ENCODE results near the gene MAFF. TPM values are rescaled to one million over a fixed set of nuclear protein-coding genes. Genes with fewer than 3 reads are reported as not detected.
A peak's percentile ranks its signal among the peaks of the same experiment; 100 is the strongest.

MAFF gene
- polyA plus RNA-seq, 1 of the 3 experiments (the other 2 are of a cell fraction), result 7.9 TPM

DNA sequence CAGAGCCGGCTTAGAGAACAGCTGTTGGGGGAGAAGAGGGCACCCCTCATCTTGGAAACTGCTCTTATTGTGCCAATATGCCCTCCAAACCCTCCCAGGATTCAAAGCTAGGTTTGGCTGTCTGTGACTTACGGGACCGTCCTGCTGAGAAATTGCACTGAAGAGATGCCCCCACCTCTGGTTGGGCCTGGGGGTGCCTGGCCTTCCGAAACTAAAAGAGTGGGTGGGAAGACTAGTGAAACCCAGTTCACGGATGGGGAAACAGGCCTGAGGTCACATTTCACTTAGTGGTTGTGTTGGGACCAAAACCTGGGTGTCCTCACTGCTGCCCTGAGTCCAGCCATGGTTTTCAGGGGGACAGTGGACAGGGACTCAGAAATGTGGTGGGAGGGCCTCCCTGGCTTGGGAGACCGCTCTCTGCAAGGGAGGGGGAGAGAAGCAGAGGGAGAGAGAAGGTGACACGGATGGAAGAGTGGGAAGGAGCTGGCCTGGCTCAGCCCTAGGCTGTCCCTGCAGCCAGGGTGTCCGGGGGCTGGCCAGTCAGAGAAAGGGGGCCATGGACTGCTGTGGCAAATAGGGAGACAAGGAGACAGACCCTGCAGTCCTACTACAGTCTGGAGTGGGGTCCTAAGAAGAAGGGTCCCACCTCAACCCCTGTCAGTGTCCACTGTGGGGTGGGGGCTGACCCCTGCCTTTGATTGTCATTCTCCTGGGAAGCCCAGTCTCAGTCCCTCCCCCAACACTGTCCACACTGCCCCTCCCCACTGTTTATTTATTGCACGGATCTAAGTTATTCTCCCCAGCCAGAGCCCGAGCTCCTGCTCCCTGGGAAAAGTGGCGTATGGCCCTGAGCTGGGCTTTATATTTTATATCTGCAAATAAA lies 13.6 kb downstream of the MAFF start:
- POLR2A ChIA-PET, result no interaction called here
- Histone ChIP-seq H3F3A (replicated peaks; ENCODE audit: insufficient read depth) (peaks cover 4% of the 10 kb centered on the region), H3K79me2 (ENCODE audit: insufficient read depth) (peaks cover 5% of the 10 kb centered on the region; the same call in 1 of the 2 replicates), H3K27ac (ENCODE audit: low read depth in 2 of 2, low read length in 1 of 2) (no peak overlapping the region), H3K4me3 (ENCODE audit: low read depth in 2 of 2, low read length in 1 of 2) (no peak overlapping the region), H3K27me3 (ENCODE audit: insufficient read depth) (no peaks in the 10 kb centered on the region), H3K9ac (no peak overlapping the region), H3K9me2 (no peaks in the 10 kb centered on the region), H2AFZ (ENCODE audit: low read depth) (no peak overlapping the region), H3K4me2 (no peak overlapping the region), H3K4me1 (ENCODE audit: control insufficient read depth in 1 of 2, insufficient read depth in 2 of 2, low read depth in 1 of 2, low read length in 1 of 2) (peaks cover 0 to 14% of the 10 kb centered on the region in 2 experiments; a peak in 2 of 4 replicates), H3K36me3 (replicated peaks in 1 of 2; ENCODE audit: control insufficient read depth in 1 of 2, insufficient read depth in 2 of 2, low read length in 1 of 2) (no peaks in the 10 kb centered on the region), H3K9me3 (no peaks in the 10 kb centered on the region), H4K20me1 (ENCODE audit: insufficient read depth) (no peaks in the 10 kb centered on the region)
- DNase-seq, result no peak
- TF ChIP-seq ELF1 (IDR thresholded peaks at IDR 0.05) (no peak), RAD21 (IDR thresholded peaks at IDR 0.05; ENCODE audit: low read length) (no peak), ZBTB33 (IDR thresholded peaks at IDR 0.05; ENCODE audit: borderline replicate concordance, low read depth) (no peak), EZH2phosphoT487 (IDR thresholded peaks at IDR 0.05; ENCODE audit: borderline replicate concordance, low read depth) (no peak), MAX (IDR thresholded peaks at IDR 0.05; ENCODE audit: low read depth) (no peak), TCF12 (IDR thresholded peaks at IDR 0.05) (no peak), SMC3 (IDR thresholded peaks at IDR 0.05; ENCODE audit: low read depth, low read length) (no peak), POLR2AphosphoS5 (IDR thresholded peaks at IDR 0.05; ENCODE audit: low read depth, low read length) (no peak)
- CTCF ChIA-PET, result no interaction called here
- WGBS (ENCODE audit: low lambda C conversion rate), result 94% methylated on average over 6 of the region's 11 CpGs

DNA sequence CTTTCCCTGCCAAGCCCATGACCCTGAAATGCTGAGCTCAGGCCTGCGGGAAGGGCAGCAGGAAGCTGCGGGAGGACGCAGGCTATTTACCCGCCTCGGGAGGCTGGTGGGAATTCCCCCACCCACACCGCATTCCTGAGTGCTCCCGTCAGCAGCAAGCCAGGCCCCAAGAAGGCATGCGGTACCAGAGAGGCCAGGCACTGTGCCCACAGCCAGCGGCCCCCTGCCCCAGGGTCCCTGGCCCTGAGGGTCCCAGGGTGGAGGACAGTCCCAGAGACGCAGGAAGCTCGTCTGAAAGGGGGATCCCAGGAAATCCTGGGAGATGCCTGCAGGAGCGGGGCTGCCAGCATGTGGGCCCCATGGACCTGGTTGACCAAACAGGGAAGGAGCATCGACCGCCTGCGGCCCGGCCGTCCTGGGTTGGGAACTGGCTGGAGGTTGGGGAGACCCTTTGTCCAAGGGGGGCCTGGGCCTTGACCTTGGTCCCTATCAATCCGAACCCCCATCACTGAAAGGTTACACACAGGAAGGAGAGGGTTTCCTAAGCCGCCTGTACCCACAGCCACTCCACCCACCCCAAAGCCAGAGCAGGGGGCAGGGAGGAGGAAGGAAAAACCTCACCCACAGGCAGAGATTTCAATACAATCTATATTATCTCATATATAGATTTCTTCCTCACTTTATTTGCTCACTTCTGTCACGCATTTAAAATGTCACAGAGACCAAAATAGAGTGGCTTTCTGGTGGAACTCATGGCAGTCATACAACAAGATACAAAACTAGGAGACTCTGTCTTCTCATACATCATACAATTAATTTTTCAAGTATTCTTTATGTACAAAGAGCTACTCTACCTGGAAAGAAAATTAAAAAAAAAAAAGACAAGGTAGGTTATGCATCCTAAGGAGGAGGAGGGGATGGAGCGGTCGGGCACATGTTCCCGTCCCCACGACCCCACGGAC lies 17.1 kb downstream of the MAFF start:
- ChIA-PET POLR2A (interaction anchor here (0.6 to 1.0 kb wide), 2 partner anchors 51 to 280 kb away, joined by 3 read pairs; no protein-coding TSS in a partner anchor), CTCF (interaction anchor here (1.3 kb wide), 1 partner anchor 104 kb away, joined by 8 read pairs; no protein-coding TSS in a partner anchor)
- Histone ChIP-seq H3K27me3 (ENCODE audit: insufficient read depth) (no peaks in the 10 kb centered on the region), H4K20me1 (ENCODE audit: insufficient read depth) (no peaks in the 10 kb centered on the region), H3K4me2 (no peak overlapping the region), H2AFZ (ENCODE audit: low read depth) (no peak overlapping the region), H3F3A (replicated peaks; ENCODE audit: insufficient read depth) (peaks cover 4% of the 10 kb centered on the region), H3K9me2 (no peaks in the 10 kb centered on the region), H3K4me1 (ENCODE audit: control insufficient read depth in 1 of 2, insufficient read depth in 2 of 2, low read depth in 1 of 2, low read length in 1 of 2) (peaks cover 0 to 14% of the 10 kb centered on the region in 2 experiments; a peak in 2 of 4 replicates), H3K9ac (peak overlapping the region; percentile 56), H3K4me3 (ENCODE audit: low read depth in 2 of 2, low read length in 1 of 2) (no peak overlapping the region), H3K36me3 (replicated peaks in 1 of 2; ENCODE audit: control insufficient read depth in 1 of 2, insufficient read depth in 2 of 2, low read length in 1 of 2) (peaks cover 0 to 4% of the 10 kb centered on the region in 2 experiments), H3K9me3 (no peaks in the 10 kb centered on the region), H3K79me2 (ENCODE audit: insufficient read depth) (no peaks in the 10 kb centered on the region), H3K27ac (ENCODE audit: low read depth in 2 of 2, low read length in 1 of 2) (peak overlapping the region in 1 of 2 experiments; percentile 85; a peak in 3 of 4 replicates)
- DNase-seq, result no peak
- no peak for TF ChIP-seq RCOR1 (IDR thresholded peaks at IDR 0.05; ENCODE audit: low read length)
- peak; percentile 53; the same call in 1 of the 2 replicates for TF ChIP-seq TCF12 (IDR thresholded peaks at IDR 0.05)
- TF ChIP-seq JUND (IDR thresholded peaks at IDR 0.05), result peak; percentile 47
- peak; percentile 51; the same call in 1 of the 2 replicates for TF ChIP-seq FOSL2 (IDR thresholded peaks at IDR 0.05; ENCODE audit: borderline replicate concordance, low read depth)
- TF ChIP-seq TEAD4 (IDR thresholded peaks at IDR 0.05; ENCODE audit: borderline replicate concordance, insufficient read depth), result peak; percentile 81
- TF ChIP-seq MXI1 (IDR thresholded peaks at IDR 0.05; ENCODE audit: low read depth, low read length), result no peak
- WGBS (ENCODE audit: low lambda C conversion rate), result 93% methylated on average over 6 of the region's 25 CpGs
